Ovary (tissue), 9 donors: ENCODE measurements around the gene MICU2. TPM values are rescaled to one million over a fixed set of nuclear protein-coding genes. Genes with fewer than 3 reads are reported as not detected.

Experiments used
- DNase-seq, 5 donors: peaks; one replicate each; pipeline ENCODE4 v3.0.0-alpha.2; 2019 to 2020
- H3K27ac ChIP-seq, 2 donors: fragments of 200-600 bp; one replicate each; pipeline versions ENCODE4 v1.5.1 to v1.8.0; 2019 to 2022
- H3K27me3 ChIP-seq: fragments of 200-600 bp; one replicate; pipeline ENCODE4 v1.8.0; 2022
- H3K36me3 ChIP-seq: fragments of 200-600 bp; sonication (generic); one replicate; pipeline ENCODE4 v1.5.1; 2019
- H3K4me1 ChIP-seq: one replicate; pipeline ENCODE4 v1.8.1; 2013; ENCODE audit warnings: mild to moderate bottlenecking, moderate library complexity; ENCODE audit not compliant: insufficient read depth
- H3K4me3 ChIP-seq: fragments of 200-600 bp; sonication (generic); one replicate; pipeline ENCODE4 v1.5.1; 2017
- H3K9me3 ChIP-seq, 2 donors: fragments of 200-600 bp in 1 of 2; sonication (generic) in 1 of 2; one replicate each; pipeline versions ENCODE4 v1.5.1 to v1.8.1; 2013 to 2019; ENCODE audit warnings: mild to moderate bottlenecking in 1 of 2, moderate library complexity in 1 of 2
- EP300 ChIP-seq: sonication (generic); formaldehyde crosslinking; IDR thresholded peaks from one replicate; pipeline ENCODE4 v1.6.1; 2017; ENCODE audit warnings: antibody characterized with exemption
- POLR2A ChIP-seq: fragments of 450-650 bp; IDR thresholded peaks from one replicate; pipeline ENCODE4 v1.6.1; 2017; ENCODE audit warnings: antibody characterized with exemption, mild to moderate bottlenecking, moderate library complexity
- WGBS, 3 donors: extraction: QIAGEN DNeasy Blood & Tissue Kit in 1 of 3; methylation state at CpG; one replicate each; pipeline versions ENCODE4 v1.1.5 to v1.1.7; 2013 to 2017; 5-methylcytosine and 5-hydroxymethylcytosine counted together
- intact Hi-C, 4 donors: fragments of 100-400 bp; cut with DNase I; formaldehyde crosslinking; loops; one replicate each; pipeline versions ENCODE4 v1.11.0 to v1.15.1; 2022 to 2023
- polyA plus RNA-seq, 2 donors: library from polyadenylated mRNA; stranded (reverse); fragments of 200-250 nt in 1 of 2; fragments of 350-450 nt in 1 of 2; fragmentation: Illumina TruSeq in 1 of 2; extraction: RNeasy Lipid Tissue Mini Kit (QIAGEN cat#74804) in 1 of 2; gene quantifications; one replicate each; pipeline ENCODE4 v1.2.3, GENCODE V29; 2013 to 2014
- total RNA-seq, 7 donors: library from RNA; depleted of rRNA in 2 of 7; stranded (reverse); fragments of >200 nt in 2 of 7; fragmentation: NEBNext Ultra II Directional in 3 of 7; extraction: Animal tissue kit (Norgen Biotek cat#: 25700) in 3 of 7; gene quantifications; one replicate each; pipeline versions ENCODE4 v1.1.0 to v1.2.4, GENCODE V29; 2016 to 2023
- TF ChIP-seq, protein P1 (sequence below), 3 donors: fragments of 450-650 bp in 2 of 3; fragments of 200-600 bp in 1 of 3; IDR thresholded peaks; one replicate each; pipeline versions ENCODE4 v1.5.1 to v1.8.0; 2016 to 2022; ENCODE audit warnings: antibody characterized with exemption in 3 of 3, mild to moderate bottlenecking in 1 of 3
- donor health status: DM: no; HTN: no; CAD: no; lungs with moderate emphysema.
- donor health status: DM: no; HTN: no; CAD: no.
- donor health status: Bipolar disorder and iron deficiency.
- donor health status: DM: yes; HTN: yes; CAD: no.
- donor health status: DM: no; HTN: no; CAD: no.
- donor health status: DM: yes; HTN: yes; CAD: no.

The MICU2 gene
- total and polyA plus RNA-seq, 9 donors: 23.2 to 82.1 (median 31.4) TPM

DNA sequence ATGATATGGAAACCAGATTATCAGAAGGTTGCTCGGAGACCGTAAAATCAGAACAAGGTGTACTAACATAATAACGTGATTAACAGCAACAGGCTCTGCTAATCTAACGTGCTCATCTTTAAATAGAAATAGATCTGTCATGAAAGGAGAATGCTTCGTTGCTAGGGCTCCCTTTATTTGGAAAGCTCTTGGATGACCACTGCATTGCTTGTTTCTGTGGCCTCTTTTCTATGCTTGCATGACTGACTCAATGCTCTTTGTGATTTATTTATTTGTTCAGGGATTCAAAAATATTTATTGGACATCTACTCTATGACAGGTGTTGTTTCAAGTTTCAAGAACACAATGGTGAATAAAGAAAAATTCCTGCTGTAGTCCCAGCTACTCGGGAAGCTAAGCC is 122.6 kb downstream of the MICU2 start:
- no peaks in the 10 kb centered on the region for H3K36me3 ChIP-seq
- no peaks in the 10 kb centered on the region for H3K27me3 ChIP-seq
- no peak overlapping the region for H3K27ac ChIP-seq
- intact Hi-C loops: no loop called here
- no peaks in the 10 kb centered on the region for H3K9me3 ChIP-seq
- H3K4me3 ChIP-seq: no peak overlapping the region
- peaks cover 2% of the 10 kb centered on the region for H3K4me1 ChIP-seq
- TF ChIP-seq, protein P1, sequence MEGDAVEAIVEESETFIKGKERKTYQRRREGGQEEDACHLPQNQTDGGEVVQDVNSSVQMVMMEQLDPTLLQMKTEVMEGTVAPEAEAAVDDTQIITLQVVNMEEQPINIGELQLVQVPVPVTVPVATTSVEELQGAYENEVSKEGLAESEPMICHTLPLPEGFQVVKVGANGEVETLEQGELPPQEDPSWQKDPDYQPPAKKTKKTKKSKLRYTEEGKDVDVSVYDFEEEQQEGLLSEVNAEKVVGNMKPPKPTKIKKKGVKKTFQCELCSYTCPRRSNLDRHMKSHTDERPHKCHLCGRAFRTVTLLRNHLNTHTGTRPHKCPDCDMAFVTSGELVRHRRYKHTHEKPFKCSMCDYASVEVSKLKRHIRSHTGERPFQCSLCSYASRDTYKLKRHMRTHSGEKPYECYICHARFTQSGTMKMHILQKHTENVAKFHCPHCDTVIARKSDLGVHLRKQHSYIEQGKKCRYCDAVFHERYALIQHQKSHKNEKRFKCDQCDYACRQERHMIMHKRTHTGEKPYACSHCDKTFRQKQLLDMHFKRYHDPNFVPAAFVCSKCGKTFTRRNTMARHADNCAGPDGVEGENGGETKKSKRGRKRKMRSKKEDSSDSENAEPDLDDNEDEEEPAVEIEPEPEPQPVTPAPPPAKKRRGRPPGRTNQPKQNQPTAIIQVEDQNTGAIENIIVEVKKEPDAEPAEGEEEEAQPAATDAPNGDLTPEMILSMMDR (IDR thresholded peaks at IDR 0.05): no peak
- TF ChIP-seq EP300 (no peak), POLR2A (no peak)
- WGBS, 3 donors: 46 to 50% (median 49%) methylated on average over 6 of the region's 6 CpGs
- no peak for DNase-seq

DNA sequence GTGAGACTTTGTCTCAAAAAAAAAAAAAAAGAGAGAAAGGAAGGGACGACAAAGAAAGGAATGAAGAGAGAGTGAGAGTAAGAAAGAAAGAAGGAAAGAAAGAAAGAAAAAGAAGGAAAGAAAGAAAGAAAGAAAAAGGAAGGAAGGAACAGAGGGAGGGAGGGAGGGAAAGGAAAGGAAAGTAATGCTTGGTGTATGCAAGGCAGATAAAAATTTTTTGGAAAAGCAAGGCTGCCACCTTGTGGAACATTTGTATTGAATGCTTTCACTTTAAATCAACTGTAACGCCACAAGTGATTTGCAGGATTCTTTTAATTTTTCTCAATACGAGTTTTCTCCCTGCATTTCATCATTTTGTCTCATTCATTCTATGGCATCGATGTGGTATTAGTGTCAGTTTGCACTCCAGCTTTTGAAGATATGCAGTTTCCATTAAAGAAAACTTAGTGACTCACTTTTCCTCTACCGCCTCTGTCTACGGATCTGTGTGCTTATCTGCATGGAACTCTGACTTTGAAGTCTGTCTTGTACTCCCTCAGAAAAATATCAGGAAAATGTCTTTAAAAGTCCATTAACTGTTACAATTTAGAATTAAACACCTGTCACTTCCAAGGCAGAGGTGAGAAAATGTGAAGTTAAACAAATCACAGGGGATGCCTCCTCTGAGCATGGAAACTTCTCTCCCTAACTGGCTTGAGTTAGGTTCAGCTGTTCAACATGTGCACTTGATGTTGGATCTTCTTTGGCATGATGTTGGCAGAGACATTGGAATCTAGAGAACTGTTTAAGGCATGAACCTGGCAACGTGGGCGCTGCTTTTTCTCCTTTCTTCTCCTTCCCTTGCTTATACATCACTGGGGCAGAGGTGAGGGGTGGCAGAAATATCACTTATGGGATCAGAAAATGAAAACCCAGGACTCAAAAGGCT is 124.8 kb downstream of the MICU2 start:
- TF ChIP-seq EP300: no peak
- TF ChIP-seq, protein P1 (IDR thresholded peaks at IDR 0.05): peak; percentile 38 to 58 (median 43)
- H3K9me3 ChIP-seq: no peaks in the 10 kb centered on the region
- intact Hi-C loops: loop anchor here (5.0 to 10.0 kb wide), 4 partner anchors 182 to 537 kb away; no protein-coding TSS in a partner anchor
- peaks cover 2% of the 10 kb centered on the region for H3K4me1 ChIP-seq
- DNase-seq: peak in 2 of 5 donors; percentile 27 to 51
- no peaks in the 10 kb centered on the region for H3K27me3 ChIP-seq
- 9 to 15% (median 10%) methylated on average over 8 of the region's 8 CpGs for WGBS, 3 donors
- no peak overlapping the region for H3K27ac ChIP-seq
- H3K36me3 ChIP-seq: no peaks in the 10 kb centered on the region
- H3K4me3 ChIP-seq: no peak overlapping the region

DNA sequence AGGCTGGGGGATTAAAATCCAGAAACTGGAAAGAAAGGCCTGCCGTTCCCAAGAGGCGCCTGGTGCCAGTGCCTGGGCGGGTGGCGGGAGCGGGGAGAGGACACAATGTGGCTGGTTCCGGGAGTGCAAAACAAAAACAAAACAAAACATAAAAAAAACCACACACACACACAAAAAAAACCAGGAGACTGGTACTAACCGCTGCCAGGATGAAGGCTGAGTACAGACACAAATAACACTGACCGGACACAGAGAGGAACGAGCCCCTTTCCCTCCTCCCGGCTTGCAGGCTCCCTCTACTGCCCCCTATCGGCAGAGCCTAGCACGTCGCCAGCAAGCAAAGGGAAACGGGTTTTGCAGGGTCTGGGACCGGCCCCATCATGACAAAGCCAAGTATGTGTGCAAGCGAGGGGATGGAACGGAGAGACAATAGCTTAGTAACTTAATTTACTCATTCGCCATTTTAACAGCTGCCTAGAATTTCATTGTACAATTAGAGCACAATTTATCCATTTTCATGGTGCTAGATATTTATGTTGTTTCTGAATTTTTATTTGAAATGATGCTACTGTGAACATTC is 127.0 kb downstream of the MICU2 start:
- Histone ChIP-seq H3K27me3 (no peaks in the 10 kb centered on the region), H3K4me1 (peaks cover 2% of the 10 kb centered on the region), H3K9me3 (no peaks in the 10 kb centered on the region), H3K36me3 (no peaks in the 10 kb centered on the region), H3K27ac (no peak overlapping the region), H3K4me3 (peak overlapping the region; percentile 29)
- peak; percentile 56 to 79 (median 75) for DNase-seq
- intact Hi-C loops: loop anchor here (5.0 to 10.0 kb wide), 4 partner anchors 180 to 535 kb away; no protein-coding TSS in a partner anchor
- WGBS, 3 donors: 2 to 3% (median 2%) methylated on average over 18 of the region's 18 CpGs
- TF ChIP-seq EP300 (no peak), POLR2A (no peak)
- TF ChIP-seq, protein P1 (IDR thresholded peaks at IDR 0.05): peak; percentile 56 to 71 (median 61)

DNA sequence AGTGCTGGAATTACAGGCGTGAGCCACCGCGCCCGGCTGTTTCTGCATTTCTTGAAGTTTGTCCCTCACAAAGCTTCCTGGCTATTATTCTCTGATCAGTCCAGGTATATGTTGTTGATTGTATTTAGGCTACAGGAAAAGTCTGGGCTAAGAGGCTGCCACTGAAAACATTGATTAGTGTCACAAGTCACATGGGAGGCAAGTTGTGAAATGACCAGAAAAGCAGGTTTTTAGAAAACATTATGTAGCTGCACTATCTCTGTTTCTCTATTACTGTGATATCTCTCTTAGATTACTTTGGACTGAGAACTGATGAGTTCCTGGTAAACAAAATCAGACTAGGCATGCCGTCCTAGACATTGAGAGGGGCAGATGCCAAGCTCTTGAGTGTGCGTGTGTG is 128.9 kb downstream of the MICU2 start:
- H3K4me1 ChIP-seq: peaks cover 2% of the 10 kb centered on the region
- intact Hi-C loops: loop anchor here (5.0 to 10.0 kb wide), 4 partner anchors 178 to 533 kb away; no protein-coding TSS in a partner anchor
- H3K36me3 ChIP-seq: no peaks in the 10 kb centered on the region
- DNase-seq: no peak
- no peaks in the 10 kb centered on the region for H3K9me3 ChIP-seq
- 62 to 74% (median 64%) methylated on average over 6 of the region's 6 CpGs for WGBS, 3 donors
- no peak overlapping the region for H3K27ac ChIP-seq
- TF ChIP-seq, protein P1 (IDR thresholded peaks at IDR 0.05): no peak
- TF ChIP-seq POLR2A (no peak), EP300 (no peak)
- H3K27me3 ChIP-seq: no peaks in the 10 kb centered on the region
- no peak overlapping the region for H3K4me3 ChIP-seq
